GM12865 (cell line): ENCODE data around the gene KRTAP29-1.

Experiments used
- DNase-seq: peaks from one replicate; pipeline ENCODE4 v3.0.0; 2010; ENCODE audit warnings: low read depth
- H3K4me3 ChIP-seq: 2 replicates; pipeline ENCODE4 v1.5.1; 2011; ENCODE audit warnings: mild to moderate bottlenecking, low read depth, low read length, control low read depth
- CTCF ChIP-seq: IDR thresholded peaks from 2 replicates; pipeline ENCODE4 v1.5.1; 2011; ENCODE audit warnings: low read length, control low read depth, low read depth, inconsistent platforms; ENCODE audit not compliant: insufficient read depth; ENCODE audit errors: missing control alignments

Gene KRTAP29-1

GRCh38 chr17:41322903-41323895 lies 20.5 kb upstream of the KRTAP29-1 start:
- DNase-seq = no peak
- H3K4me3 ChIP-seq = no peak overlapping the region
- TF ChIP-seq CTCF = no peak

- peak; percentile 35 for DNase-seq
- TF ChIP-seq CTCF = peak; percentile 74
- no peak overlapping the region for H3K4me3 ChIP-seq
These were observed 19.6 kb upstream of the KRTAP29-1 start for GRCh38 chr17:41322094-41322902.

GRCh38 chr17:41318231-41318630 lies 15.6 kb upstream of the KRTAP29-1 start:
- no peak overlapping the region for H3K4me3 ChIP-seq
- DNase-seq = no peak
- no peak for TF ChIP-seq CTCF

- no peak overlapping the region for H3K4me3 ChIP-seq
- DNase-seq = no peak
- no peak for TF ChIP-seq CTCF
These were observed 13.3 kb upstream of the KRTAP29-1 start for GRCh38 chr17:41315814-41316445.

GRCh38 chr17:41315204-41315794 lies 12.6 kb upstream of the KRTAP29-1 start, which contains the start of gene KRTAP17-1:
TSS of gene KRTAP17-1 (minus strand) at chr17:41315710. CDS start at chr17:41315650, 60 bp downstream.
- DNase-seq = no peak
- H3K4me3 ChIP-seq = no peak within 1 kb of the TSS
- no peak for TF ChIP-seq CTCF

GRCh38 chr17:41311111-41311510 lies 8.5 kb upstream of the KRTAP29-1 start:
- no peak overlapping the region for H3K4me3 ChIP-seq
- TF ChIP-seq CTCF = no peak
- no peak for DNase-seq
